ENCODE measurements around the gene DGCR2.

GRCh38 chr22:19168088-19168890 is 46.1 kb upstream of the DGCR2 start:
- TF ChIP-seq GATA2 (IDR thresholded peaks at IDR 0.05; ENCODE audit: low read depth, low read length) (no peak), GATA3 (IDR thresholded peaks at IDR 0.05; ENCODE audit: low read depth, low read length) (no peak)
